Parathyroid adenoma (tissue), 2 donors: ENCODE measurements around the gene STAB2.

Source experiments
- H2AFZ ChIP-seq: fragments of 300-600 bp; sonication (generic); one replicate; pipeline ENCODE4 v1.7.0; 2017; ENCODE audit warnings: antibody characterized with exemption, mild to moderate bottlenecking
- H3K27ac ChIP-seq: fragments of 300-600 bp; sonication (generic); one replicate; pipeline ENCODE4 v1.7.0; 2017
- H3K27me3 ChIP-seq: fragments of 300-600 bp; sonication (generic); one replicate; pipeline ENCODE4 v1.7.0; 2017; ENCODE audit warnings: low read length; ENCODE audit not compliant: control insufficient read depth, insufficient read depth
- H3K36me3 ChIP-seq: fragments of 300-600 bp; sonication (generic); one replicate; pipeline ENCODE4 v1.7.0; 2017; ENCODE audit warnings: low read length; ENCODE audit not compliant: control insufficient read depth, insufficient read depth
- H3K4me1 ChIP-seq: fragments of 300-600 bp; sonication (generic); one replicate; pipeline ENCODE4 v1.7.0; 2017; ENCODE audit warnings: control low read depth
- H3K4me2 ChIP-seq: fragments of 300-600 bp; sonication (generic); one replicate; pipeline ENCODE4 v1.7.0; 2017; ENCODE audit warnings: low read length
- H3K4me3 ChIP-seq: fragments of 300-600 bp; sonication (generic); one replicate; pipeline ENCODE4 v1.7.0; 2017; ENCODE audit warnings: low read depth, low read length
- H3K79me2 ChIP-seq: fragments of 300-600 bp; sonication (generic); one replicate; pipeline ENCODE4 v1.7.0; 2017; ENCODE audit warnings: control low read depth
- H3K9ac ChIP-seq: fragments of 300-600 bp; sonication (generic); one replicate; pipeline ENCODE4 v1.7.0; 2017; ENCODE audit warnings: mild to moderate bottlenecking
- H3K9me3 ChIP-seq: fragments of 300-600 bp; sonication (generic); one replicate; pipeline ENCODE4 v1.7.0; 2017; ENCODE audit warnings: low read length; ENCODE audit not compliant: control insufficient read depth
- TF ChIP-seq, protein P1 (sequence below): fragments of 300-600 bp; sonication (generic); IDR thresholded peaks from one replicate; pipeline ENCODE4 v1.7.0; 2017; ENCODE audit warnings: antibody characterized with exemption, mild to moderate bottlenecking
- donor health status: primary hyperparathyroidism.

The STAB2 gene

DNA sequence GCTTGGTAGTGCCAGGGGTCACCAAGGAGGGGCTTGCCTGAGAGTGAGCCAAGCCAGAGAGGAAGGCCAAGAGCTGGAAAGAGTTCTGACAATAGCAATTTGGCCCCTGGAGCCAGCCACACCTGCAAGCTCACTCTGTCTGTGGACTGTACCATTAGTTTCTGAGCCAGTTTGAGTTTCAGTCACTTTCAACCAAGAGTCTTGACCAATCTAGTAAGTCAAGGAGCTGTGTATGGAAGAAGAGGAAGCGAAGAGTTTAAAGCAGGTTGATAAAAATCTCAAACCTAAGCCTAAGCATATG, 215.5 kb downstream of the STAB2 start:
- Histone ChIP-seq H3K27ac (no peak overlapping the region), H3K4me2 (no peak overlapping the region), H3K9me3 (no peaks in the 10 kb centered on the region), H3K79me2 (no peaks in the 10 kb centered on the region), H3K36me3 (no peaks in the 10 kb centered on the region), H3K9ac (no peak overlapping the region), H3K4me3 (no peak overlapping the region), H3K4me1 (peaks cover 10% of the 10 kb centered on the region), H3K27me3 (no peaks in the 10 kb centered on the region), H2AFZ (no peak overlapping the region)
- TF ChIP-seq, protein P1, sequence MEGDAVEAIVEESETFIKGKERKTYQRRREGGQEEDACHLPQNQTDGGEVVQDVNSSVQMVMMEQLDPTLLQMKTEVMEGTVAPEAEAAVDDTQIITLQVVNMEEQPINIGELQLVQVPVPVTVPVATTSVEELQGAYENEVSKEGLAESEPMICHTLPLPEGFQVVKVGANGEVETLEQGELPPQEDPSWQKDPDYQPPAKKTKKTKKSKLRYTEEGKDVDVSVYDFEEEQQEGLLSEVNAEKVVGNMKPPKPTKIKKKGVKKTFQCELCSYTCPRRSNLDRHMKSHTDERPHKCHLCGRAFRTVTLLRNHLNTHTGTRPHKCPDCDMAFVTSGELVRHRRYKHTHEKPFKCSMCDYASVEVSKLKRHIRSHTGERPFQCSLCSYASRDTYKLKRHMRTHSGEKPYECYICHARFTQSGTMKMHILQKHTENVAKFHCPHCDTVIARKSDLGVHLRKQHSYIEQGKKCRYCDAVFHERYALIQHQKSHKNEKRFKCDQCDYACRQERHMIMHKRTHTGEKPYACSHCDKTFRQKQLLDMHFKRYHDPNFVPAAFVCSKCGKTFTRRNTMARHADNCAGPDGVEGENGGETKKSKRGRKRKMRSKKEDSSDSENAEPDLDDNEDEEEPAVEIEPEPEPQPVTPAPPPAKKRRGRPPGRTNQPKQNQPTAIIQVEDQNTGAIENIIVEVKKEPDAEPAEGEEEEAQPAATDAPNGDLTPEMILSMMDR, result no peak

DNA sequence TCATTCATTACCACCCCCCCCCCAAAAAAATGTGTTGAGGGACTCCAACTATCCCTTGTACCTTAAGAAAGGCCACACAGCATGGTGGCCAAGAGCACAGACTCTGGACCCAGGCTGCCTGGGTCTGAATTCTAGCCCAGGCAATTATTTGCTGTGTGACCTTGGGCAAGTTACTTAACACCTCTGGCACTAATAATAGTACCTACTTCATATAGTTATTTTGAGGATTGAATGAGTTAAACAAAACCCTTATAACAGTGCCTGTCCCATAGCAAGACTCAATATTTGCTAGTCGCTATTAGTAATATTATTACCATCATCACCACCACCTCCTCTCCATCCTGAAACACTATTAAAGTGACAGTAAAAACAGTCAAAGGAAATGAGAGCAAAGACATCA, 216.8 kb downstream of the STAB2 start:
- H3K27ac ChIP-seq, result no peak overlapping the region
- no peaks in the 10 kb centered on the region for H3K9me3 ChIP-seq
- H3K9ac ChIP-seq, result no peak overlapping the region
- no peaks in the 10 kb centered on the region for H3K36me3 ChIP-seq
- no peaks in the 10 kb centered on the region for H3K79me2 ChIP-seq
- H3K27me3 ChIP-seq, result no peaks in the 10 kb centered on the region
- H3K4me2 ChIP-seq, result no peak overlapping the region
- no peak overlapping the region for H3K4me3 ChIP-seq
- peaks cover 10% of the 10 kb centered on the region for H3K4me1 ChIP-seq
- TF ChIP-seq, protein P1, result no peak
- no peak overlapping the region for H2AFZ ChIP-seq

DNA sequence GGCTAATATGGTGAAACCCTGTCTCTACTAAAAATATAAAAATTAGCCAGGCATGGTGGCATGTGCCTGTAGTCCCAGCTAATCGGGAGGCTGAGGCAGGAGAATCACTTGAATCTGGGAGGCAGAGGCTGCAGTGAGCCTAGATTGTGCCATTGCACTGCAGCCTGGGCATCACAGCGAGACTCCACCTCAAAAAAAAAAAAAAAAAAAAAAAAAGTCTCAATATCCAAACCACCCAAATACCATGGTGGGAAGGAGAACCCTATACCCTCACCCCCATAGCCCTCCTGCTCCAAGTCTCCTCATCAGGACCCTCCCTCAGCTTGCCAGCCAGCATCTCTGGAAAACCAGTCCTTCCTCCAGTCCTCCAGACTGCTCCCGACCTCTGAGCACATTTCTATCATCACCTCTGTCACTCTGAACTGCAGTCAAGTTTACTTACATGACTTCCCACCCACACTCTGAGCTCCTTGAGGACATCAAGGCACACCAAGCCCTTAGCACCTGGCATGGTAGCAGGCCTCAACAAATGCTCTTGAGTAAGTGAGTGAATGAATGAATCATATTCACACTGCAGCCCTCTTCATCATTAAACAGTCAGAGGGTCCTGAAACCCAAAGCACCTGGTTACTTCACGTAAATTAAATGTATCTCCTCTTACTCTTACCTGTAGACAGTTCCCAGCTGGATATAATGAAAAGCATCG, 218.7 kb downstream of the STAB2 start:
- H3K9me3 ChIP-seq, result no peaks in the 10 kb centered on the region
- no peaks in the 10 kb centered on the region for H3K36me3 ChIP-seq
- H3K9ac ChIP-seq, result no peak overlapping the region
- H3K4me1 ChIP-seq, result no peaks in the 10 kb centered on the region
- no peak overlapping the region for H3K4me3 ChIP-seq
- no peak overlapping the region for H3K27ac ChIP-seq
- no peaks in the 10 kb centered on the region for H3K27me3 ChIP-seq
- H3K79me2 ChIP-seq, result no peaks in the 10 kb centered on the region
- no peak overlapping the region for H2AFZ ChIP-seq
- H3K4me2 ChIP-seq, result no peak overlapping the region
- TF ChIP-seq, protein P1, result no peak

DNA sequence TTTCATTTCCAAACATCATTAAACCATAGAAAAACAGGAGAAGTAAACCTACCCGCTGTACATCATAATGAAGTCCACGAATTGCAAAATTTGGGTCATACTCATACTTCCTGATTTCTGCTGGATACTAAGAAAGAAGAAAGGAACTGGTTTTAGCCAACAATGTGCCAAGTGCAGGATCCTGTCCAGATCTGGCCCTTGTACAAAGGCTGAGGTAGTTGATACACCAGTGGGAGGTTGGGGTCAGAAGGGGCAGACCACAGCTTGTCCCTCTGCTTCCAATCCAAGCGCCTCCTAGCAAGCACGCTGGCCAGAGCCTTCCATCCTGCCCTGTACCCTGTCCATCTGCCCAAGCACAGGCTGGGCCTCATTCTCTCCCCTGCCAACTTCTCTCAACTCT, 219.7 kb downstream of the STAB2 start:
- no peak overlapping the region for H2AFZ ChIP-seq
- TF ChIP-seq, protein P1, result no peak
- no peak overlapping the region for H3K4me2 ChIP-seq
- no peaks in the 10 kb centered on the region for H3K79me2 ChIP-seq
- no peaks in the 10 kb centered on the region for H3K36me3 ChIP-seq
- no peak overlapping the region for H3K9ac ChIP-seq
- no peak overlapping the region for H3K27ac ChIP-seq
- no peaks in the 10 kb centered on the region for H3K9me3 ChIP-seq
- no peaks in the 10 kb centered on the region for H3K27me3 ChIP-seq
- H3K4me3 ChIP-seq, result no peak overlapping the region
- no peaks in the 10 kb centered on the region for H3K4me1 ChIP-seq

DNA sequence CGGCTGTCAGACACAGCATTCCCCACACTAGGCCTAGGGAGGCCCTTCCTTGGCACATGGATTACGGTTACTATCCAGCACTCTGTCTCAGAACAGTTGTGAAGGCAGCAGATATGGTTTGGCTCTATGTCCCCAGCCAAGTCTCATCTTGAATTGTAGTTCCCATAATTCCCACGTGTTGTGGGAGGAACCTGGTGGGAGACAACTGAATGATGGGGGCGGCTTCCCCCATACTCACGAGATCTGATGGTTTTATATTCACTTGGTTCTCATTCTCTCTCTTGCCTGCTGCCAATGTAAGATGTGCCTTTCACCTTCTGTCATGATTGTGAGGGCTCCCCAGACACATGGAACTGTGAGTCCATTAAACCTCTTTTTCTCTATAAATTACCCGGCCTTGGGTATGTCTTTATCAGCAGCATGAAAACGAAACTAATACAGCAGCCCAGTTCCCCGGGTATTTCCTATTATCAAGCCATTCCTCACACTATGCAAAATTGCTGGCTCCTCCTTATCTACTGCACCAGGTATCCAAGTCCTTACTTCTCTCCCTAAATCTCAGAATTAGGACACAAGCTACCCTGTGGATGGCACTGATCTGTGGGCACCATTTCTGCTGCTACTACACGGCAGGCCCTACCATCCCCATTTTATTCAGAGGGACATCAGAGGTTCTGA, 220.6 kb downstream of the STAB2 start:
- no peaks in the 10 kb centered on the region for H3K36me3 ChIP-seq
- no peaks in the 10 kb centered on the region for H3K27me3 ChIP-seq
- H3K4me2 ChIP-seq, result no peak overlapping the region
- H3K4me1 ChIP-seq, result no peaks in the 10 kb centered on the region
- TF ChIP-seq, protein P1, result no peak
- no peak overlapping the region for H3K9ac ChIP-seq
- no peak overlapping the region for H3K4me3 ChIP-seq
- H2AFZ ChIP-seq, result no peak overlapping the region
- no peaks in the 10 kb centered on the region for H3K9me3 ChIP-seq
- no peak overlapping the region for H3K27ac ChIP-seq
- H3K79me2 ChIP-seq, result no peaks in the 10 kb centered on the region
